Ammon's horn (tissue), 1 donor: ENCODE results near the gene JOSD2.

Source experiments
- DNase-seq: peaks from one replicate; pipeline ENCODE4 v3.0.0-alpha.2; 2016; ENCODE audit warnings: low spot score

Gene JOSD2

GRCh38 chr19:50495020-50495531, 15.9 kb downstream of the JOSD2 start:
- DNase-seq, result no peak

GRCh38 chr19:50494186-50495019, 16.6 kb downstream of the JOSD2 start:
- DNase-seq, result no peak

GRCh38 chr19:50493171-50493570, 17.8 kb downstream of the JOSD2 start:
- no peak for DNase-seq

GRCh38 chr19:50492303-50493052, 18.5 kb downstream of the JOSD2 start:
- DNase-seq, result no peak

- no peak for DNase-seq
Measured at GRCh38 chr19:50490991-50491472, 20.0 kb downstream of the JOSD2 start.

GRCh38 chr19:50490411-50490811, 20.6 kb downstream of the JOSD2 start:
- no peak for DNase-seq

GRCh38 chr19:50489461-50490011, 21.5 kb downstream of the JOSD2 start:
- DNase-seq, result no peak

GRCh38 chr19:50488389-50489194, 22.4 kb downstream of the JOSD2 start:
- no peak for DNase-seq

GRCh38 chr19:50486823-50487515, 24.0 kb downstream of the JOSD2 start:
- no peak for DNase-seq

GRCh38 chr19:50485284-50485955, 25.6 kb downstream of the JOSD2 start:
- no peak for DNase-seq

- no peak for DNase-seq
Measured at GRCh38 chr19:50482916-50483315, 28.1 kb downstream of the JOSD2 start.

- no peak for DNase-seq
Measured at GRCh38 chr19:50482271-50482855, 28.6 kb downstream of the JOSD2 start.

- DNase-seq, result no peak
Measured at GRCh38 chr19:50481351-50482149, 29.4 kb downstream of the JOSD2 start.

- DNase-seq, result no peak
Measured at GRCh38 chr19:50480281-50481111, 30.5 kb downstream of the JOSD2 start.

- DNase-seq, result no peak
Measured at GRCh38 chr19:50479761-50480251, 31.2 kb downstream of the JOSD2 start.

GRCh38 chr19:50478901-50479715, 31.9 kb downstream of the JOSD2 start:
- DNase-seq, result peak; percentile 59
